Esophagus squamous epithelium (tissue), 4 donors: ENCODE results near the gene EXD2.

Experiments used
- CTCF ChIP-seq, 6 experiments: fragments of 450-650 bp in 4 of 6; fragments of 200-600 bp in 2 of 6; sonication (generic) in 2 of 6; IDR thresholded peaks; one replicate each; pipeline ENCODE4 v1.5.1; 2016 to 2019; ENCODE audit warnings: antibody characterized with exemption in 6 of 6, mild to moderate bottlenecking in 4 of 6, moderate library complexity in 4 of 6
- POLR2A ChIP-seq, 4 donors: fragments of 450-650 bp; IDR thresholded peaks; one replicate each; pipeline ENCODE4 v1.6.1; 2017; ENCODE audit warnings: antibody characterized with exemption in 4 of 4, mild to moderate bottlenecking in 4 of 4, moderate library complexity in 3 of 4

- TF ChIP-seq CTCF (IDR thresholded peaks at IDR 0.05), result no peak
- no peak for TF ChIP-seq POLR2A (IDR thresholded peaks at IDR 0.05)
Measured at GRCh38 chr14:69181491-69181890, 9.8 kb upstream of the EXD2 start.
